ENCODE results near the gene SHMT1.
"Not testable (repeated sequence)": the region's sequence is repeated elsewhere in the genome, so short reads cannot be mapped to it uniquely, and the experiment has no call there.

SHMT1 gene

DNA sequence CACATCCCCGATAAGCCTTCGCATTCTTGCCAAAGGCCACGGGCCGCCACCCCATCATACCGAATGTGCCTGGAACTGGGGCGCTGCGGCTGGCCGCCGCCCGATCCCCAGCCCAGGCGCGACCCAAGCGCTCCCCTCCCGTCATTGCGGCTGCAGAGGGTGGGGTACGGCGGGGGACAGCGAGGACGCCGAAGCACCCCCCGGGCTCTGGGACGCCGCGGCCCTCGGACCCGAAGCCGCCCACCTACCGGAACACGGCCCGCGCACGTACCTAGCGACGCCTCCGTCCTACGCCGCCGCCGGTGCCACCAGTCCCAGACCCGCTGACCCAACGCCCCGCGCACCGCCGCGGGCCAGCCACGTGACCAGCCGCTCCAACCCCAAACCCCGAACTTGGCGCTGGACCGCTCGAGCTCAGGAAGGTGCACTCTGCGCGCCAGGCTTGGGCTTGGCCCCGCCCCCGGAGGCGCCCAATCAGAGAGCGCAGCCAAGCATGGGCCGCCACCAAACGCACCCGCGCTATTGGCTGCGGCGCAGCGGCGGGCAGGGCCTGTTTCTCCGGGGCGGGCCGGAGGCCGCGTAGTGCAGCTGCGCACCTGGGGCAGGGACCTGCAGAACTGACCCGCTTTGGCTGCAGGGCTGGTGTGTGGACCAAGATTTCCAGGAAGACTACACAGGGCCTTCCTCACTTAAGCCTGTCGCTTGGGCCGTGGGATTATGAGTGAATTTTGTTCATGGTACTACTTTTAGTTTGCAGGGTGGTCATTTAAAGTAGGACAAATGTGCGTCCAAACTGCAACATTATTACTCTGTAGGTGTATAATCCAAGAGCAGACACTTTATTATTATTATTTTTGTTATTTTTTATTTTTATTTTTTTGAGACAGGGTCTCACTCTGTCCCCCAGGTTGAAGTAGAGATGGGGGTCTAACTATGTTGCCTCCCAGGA lies at the start of gene SHMT1:
SHMT1 (minus strand) TSS at position 450 of the 949 bp plus-strand sequence. CDS start 7,569 bp downstream, outside the sequence.
- H3K4me3 Mint-ChIP-seq: peak within 1 kb of the TSS; percentile 93 to 96 (median 95)
- H3K9me3 Mint-ChIP-seq: peaks cover 3% of the 10 kb centered on the region
- peaks cover 8% of the 10 kb centered on the region for H3K4me1 Mint-ChIP-seq
- peak within 1 kb of the TSS; percentile 60 to 92 (median 70) for H3K27ac Mint-ChIP-seq
- peaks cover 7% of the 10 kb centered on the region for H3K36me3 Mint-ChIP-seq (ENCODE audit: low read depth)
- H3K27me3 Mint-ChIP-seq (ENCODE audit: low read depth): peaks cover 3% of the 10 kb centered on the region
- TF ChIP-seq CTCF (IDR thresholded peaks at IDR 0.05; ENCODE audit: unreplicated experiment in 3 of 3): no peak

GRCh38 chr17:18412001-18412538 lies 48.7 kb upstream of the SHMT1 start:
- Mint-ChIP-seq H3K27ac (peak overlapping the region; percentile 100), H3K4me1 (peaks cover 15% of the 10 kb centered on the region), H3K4me3 (peak overlapping the region; percentile 93 to 98 (median 95))
- not testable (repeated sequence) for H3K36me3 Mint-ChIP-seq (ENCODE audit: low read depth); H3K9me3 Mint-ChIP-seq; H3K27me3 Mint-ChIP-seq (ENCODE audit: low read depth)

GRCh38 chr17:18411377-18411864 lies 48.1 kb upstream of the SHMT1 start:
- Mint-ChIP-seq H3K27ac (peak overlapping the region; percentile 100), H3K4me3 (peak overlapping the region; percentile 93 to 98 (median 95)), H3K4me1 (peaks cover 15% of the 10 kb centered on the region)
- H3K9me3 Mint-ChIP-seq; H3K36me3 Mint-ChIP-seq (ENCODE audit: low read depth); H3K27me3 Mint-ChIP-seq (ENCODE audit: low read depth): not testable (repeated sequence)

GRCh38 chr17:18410736-18411135 lies 47.4 kb upstream of the SHMT1 start:
- H3K27ac Mint-ChIP-seq: peak overlapping the region; percentile 100
- H3K27me3 Mint-ChIP-seq (ENCODE audit: low read depth); H3K9me3 Mint-ChIP-seq; H3K36me3 Mint-ChIP-seq (ENCODE audit: low read depth): not testable (repeated sequence)
- peak overlapping the region; percentile 93 to 98 (median 95) for H3K4me3 Mint-ChIP-seq
- H3K4me1 Mint-ChIP-seq: peaks cover 15% of the 10 kb centered on the region

DNA sequence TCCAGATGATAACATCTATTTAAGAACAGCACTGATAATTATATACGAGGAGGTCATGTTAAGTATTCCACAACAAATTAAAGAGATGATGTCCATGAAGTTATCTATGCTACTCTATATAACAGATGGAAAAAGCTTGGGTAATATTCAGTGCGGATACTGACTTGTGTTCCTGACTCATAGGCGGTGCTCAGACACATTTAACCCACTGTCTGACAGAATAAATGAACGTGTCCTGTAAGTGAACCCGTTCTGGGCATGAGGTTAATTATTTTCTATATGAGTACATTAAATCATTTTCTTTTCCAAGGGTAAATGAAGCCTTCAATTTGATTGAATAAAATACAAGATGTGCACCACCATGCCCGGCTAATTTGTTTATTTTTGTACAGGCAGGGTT lies 46.0 kb upstream of the SHMT1 start:
- Mint-ChIP-seq H3K4me1 (peaks cover 15% of the 10 kb centered on the region), H3K27ac (peak overlapping the region; percentile 57 to 77 (median 65)), H3K4me3 (peak overlapping the region; percentile 69 to 79 (median 79))
- not testable (repeated sequence) for H3K27me3 Mint-ChIP-seq (ENCODE audit: low read depth); H3K9me3 Mint-ChIP-seq; H3K36me3 Mint-ChIP-seq (ENCODE audit: low read depth)

DNA sequence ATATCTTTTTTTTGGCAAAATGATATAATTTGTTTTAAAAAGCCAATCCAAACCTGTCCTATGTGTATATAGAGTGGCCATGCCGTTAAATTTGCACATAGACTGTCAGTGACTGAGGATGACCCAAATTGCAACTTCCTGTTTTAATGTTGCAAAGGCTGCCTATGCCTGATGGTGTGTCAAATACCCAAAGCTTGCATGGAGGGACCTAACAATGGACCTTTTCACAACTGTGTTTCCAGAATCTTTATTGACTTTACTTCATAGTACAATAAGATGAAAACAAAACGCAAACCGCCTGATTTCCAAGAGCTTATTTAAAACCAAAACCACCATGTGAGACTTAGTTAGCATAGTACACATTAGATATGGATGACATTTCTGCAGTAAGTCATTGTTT lies 45.6 kb upstream of the SHMT1 start:
- peaks cover 15% of the 10 kb centered on the region for H3K4me1 Mint-ChIP-seq
- H3K36me3 Mint-ChIP-seq (ENCODE audit: low read depth); H3K27me3 Mint-ChIP-seq (ENCODE audit: low read depth); H3K9me3 Mint-ChIP-seq: not testable (repeated sequence)
- peak overlapping the region; percentile 57 to 77 (median 65) for H3K27ac Mint-ChIP-seq
- H3K4me3 Mint-ChIP-seq: peak overlapping the region; percentile 69 to 79 (median 79)

- H3K4me1 Mint-ChIP-seq; H3K4me3 Mint-ChIP-seq; H3K27ac Mint-ChIP-seq; H3K9me3 Mint-ChIP-seq; H3K36me3 Mint-ChIP-seq (ENCODE audit: low read depth); H3K27me3 Mint-ChIP-seq (ENCODE audit: low read depth): not testable (repeated sequence)
These were observed 40.3 kb upstream of the SHMT1 start for GRCh38 chr17:18403604-18404003.

DNA sequence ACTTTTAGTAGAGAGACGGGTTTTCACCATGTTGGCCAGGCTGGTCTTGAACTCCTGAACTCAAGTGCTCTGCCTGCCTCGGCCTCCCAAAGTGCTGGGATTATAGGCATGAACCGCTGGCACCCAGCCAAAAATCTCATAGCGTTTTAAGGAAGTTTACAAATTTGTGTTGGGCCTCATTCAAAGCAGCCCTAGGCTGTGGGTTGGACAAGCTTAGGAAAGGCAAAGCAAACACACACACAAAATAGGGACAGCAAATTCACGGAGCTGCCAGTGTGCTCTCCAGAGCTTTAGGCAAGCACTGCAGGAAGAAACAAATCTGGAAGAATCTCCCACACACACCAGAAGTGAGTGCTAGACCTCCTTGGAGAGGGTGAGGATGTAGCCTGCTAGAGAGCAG lies 39.8 kb upstream of the SHMT1 start:
- H3K27ac Mint-ChIP-seq; H3K9me3 Mint-ChIP-seq; H3K27me3 Mint-ChIP-seq (ENCODE audit: low read depth); H3K36me3 Mint-ChIP-seq (ENCODE audit: low read depth); H3K4me1 Mint-ChIP-seq; H3K4me3 Mint-ChIP-seq: not testable (repeated sequence)

DNA sequence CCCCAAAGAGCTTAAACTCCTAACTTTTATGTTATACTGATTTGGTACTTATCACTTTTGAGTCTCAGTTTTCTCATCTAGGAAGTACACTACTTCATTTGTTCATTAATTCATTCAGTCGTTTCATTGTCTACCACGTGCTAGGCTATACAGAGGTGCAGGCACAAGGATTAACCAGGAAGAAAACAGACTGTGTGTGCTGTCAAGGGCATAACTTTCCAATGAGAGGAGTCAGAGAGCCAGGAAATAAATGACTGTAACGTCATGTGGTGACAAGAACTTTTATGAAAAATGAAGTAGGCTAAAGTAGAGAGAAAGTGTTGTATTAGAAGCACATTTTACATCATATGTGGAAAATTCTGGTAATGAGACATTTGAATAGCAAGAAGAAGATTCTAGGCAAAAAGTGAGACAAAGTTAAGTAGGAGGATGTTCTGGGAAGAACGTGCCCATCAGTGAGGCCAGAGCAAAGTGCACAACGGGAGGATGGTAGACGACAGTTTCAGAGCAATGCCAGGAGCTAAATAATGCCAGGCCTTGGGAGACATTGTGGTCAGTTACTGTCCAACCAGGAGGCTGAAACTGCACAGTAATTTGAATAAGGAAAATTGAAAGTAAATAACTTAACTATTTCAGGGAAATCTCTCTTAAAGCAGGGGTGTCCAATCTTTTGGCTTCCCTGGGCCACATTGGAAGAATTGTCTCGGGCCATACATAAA lies 38.7 kb upstream of the SHMT1 start:
- H3K27me3 Mint-ChIP-seq (ENCODE audit: low read depth); H3K27ac Mint-ChIP-seq; H3K4me1 Mint-ChIP-seq; H3K36me3 Mint-ChIP-seq (ENCODE audit: low read depth); H3K4me3 Mint-ChIP-seq; H3K9me3 Mint-ChIP-seq: not testable (repeated sequence)

- H3K36me3 Mint-ChIP-seq (ENCODE audit: low read depth); H3K9me3 Mint-ChIP-seq; H3K4me1 Mint-ChIP-seq; H3K4me3 Mint-ChIP-seq; H3K27ac Mint-ChIP-seq; H3K27me3 Mint-ChIP-seq (ENCODE audit: low read depth): not testable (repeated sequence)
These were observed 25.4 kb upstream of the SHMT1 start for GRCh38 chr17:18388728-18389127.

DNA sequence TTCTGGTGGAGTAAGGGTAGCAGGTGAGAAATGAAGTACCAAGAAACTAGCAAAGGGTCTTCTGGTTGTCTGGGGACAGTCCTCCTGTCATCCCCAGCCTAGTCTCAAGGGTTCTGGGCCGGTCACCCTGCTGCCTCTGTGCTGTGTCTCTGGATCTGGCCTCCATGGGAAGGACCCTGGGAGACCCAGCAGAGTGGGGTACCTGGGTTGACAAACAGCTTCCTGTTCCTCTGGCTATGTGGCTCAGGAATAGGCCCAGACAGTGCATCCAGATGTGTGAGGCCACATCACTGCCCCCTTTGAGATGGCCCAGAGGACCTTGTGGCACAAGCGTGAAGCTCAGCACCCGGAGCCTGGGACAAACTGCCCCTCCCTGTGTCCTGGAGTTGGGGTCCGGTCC lies 24.9 kb upstream of the SHMT1 start:
- not testable (repeated sequence) for H3K36me3 Mint-ChIP-seq (ENCODE audit: low read depth); H3K9me3 Mint-ChIP-seq; H3K4me3 Mint-ChIP-seq; H3K4me1 Mint-ChIP-seq; H3K27me3 Mint-ChIP-seq (ENCODE audit: low read depth); H3K27ac Mint-ChIP-seq

DNA sequence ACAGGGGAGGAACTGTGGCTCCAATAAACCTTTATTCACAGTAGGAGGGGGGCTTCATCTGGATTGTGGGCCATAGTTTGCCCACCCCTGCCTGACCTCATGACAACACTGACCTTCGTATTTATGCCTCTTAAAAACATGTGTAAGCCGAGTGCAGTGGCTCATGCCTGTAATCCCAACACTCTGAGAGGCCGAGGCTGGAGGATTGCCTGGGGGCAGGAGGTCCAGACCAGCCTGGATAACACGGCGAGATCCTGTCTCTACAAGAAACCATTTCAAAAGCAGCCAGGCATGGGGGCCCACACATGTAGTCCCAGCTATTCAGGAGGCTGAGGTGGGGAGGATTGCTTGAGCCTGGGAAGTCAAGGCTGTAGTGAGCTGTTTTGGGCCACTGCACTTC lies 24.2 kb upstream of the SHMT1 start:
- H3K9me3 Mint-ChIP-seq; H3K36me3 Mint-ChIP-seq (ENCODE audit: low read depth); H3K4me3 Mint-ChIP-seq; H3K27ac Mint-ChIP-seq; H3K27me3 Mint-ChIP-seq (ENCODE audit: low read depth); H3K4me1 Mint-ChIP-seq: not testable (repeated sequence)

DNA sequence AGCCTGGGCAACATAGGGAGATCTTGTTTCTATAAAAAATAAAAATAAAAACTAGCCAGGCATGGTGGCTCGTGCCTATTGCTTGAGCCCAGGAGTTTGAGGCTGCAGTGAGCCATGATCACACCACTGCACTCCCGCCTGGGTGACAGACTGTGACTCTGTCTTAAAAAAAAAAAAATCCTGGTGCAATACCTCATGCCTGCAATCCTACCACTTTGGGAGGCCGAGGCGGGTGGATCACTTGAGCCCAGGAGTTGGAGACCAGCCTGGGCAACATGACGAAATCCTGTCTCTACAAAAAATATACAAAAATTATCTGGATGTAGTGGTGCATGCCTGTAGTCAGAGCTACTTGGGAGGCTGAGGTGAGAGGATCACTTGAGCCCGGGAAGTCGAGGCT lies 20.9 kb upstream of the SHMT1 start:
- not testable (repeated sequence) for H3K4me3 Mint-ChIP-seq; H3K4me1 Mint-ChIP-seq; H3K27me3 Mint-ChIP-seq (ENCODE audit: low read depth); H3K27ac Mint-ChIP-seq; H3K36me3 Mint-ChIP-seq (ENCODE audit: low read depth); H3K9me3 Mint-ChIP-seq

DNA sequence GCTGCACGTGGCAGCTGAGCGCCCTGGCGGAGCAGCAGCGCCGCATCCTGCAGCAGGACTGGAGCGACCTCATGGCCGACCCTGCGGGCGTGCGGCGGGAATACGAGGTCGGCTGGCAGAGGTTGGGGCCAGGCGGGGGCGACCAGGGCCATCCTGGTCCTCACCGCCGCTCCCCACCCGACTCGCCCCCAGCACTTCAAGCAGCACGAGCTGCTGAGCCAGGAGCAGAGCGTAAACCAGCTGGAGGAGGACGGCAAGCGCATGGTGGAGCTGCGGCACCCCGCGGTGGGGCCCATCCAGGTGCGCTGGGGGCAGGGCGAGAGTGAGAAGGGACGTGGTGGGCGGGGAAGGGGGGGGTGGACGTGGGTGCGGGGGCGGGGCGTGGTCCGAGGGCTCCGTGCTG lies 19.7 kb upstream of the SHMT1 start:
- H3K36me3 Mint-ChIP-seq (ENCODE audit: low read depth); H3K27me3 Mint-ChIP-seq (ENCODE audit: low read depth); H3K4me1 Mint-ChIP-seq; H3K9me3 Mint-ChIP-seq; H3K27ac Mint-ChIP-seq; H3K4me3 Mint-ChIP-seq: not testable (repeated sequence)

Measured in nephron (organoid).